Type B pancreatic cell (in vitro differentiated cells): Measurements from ENCODE around the gene ADAMTSL5. TPM values are rescaled to one million over a fixed set of nuclear protein-coding genes. Genes with fewer than 3 reads are reported as not detected.

ENCODE experiments used
- DNase-seq: peaks from one replicate; pipeline ENCODE4 v3.0.0; 2021; ENCODE audit warnings: mixed read lengths; ENCODE audit not compliant: unreplicated experiment; ENCODE audit errors: extremely low spot score
- H3K27ac Mint-ChIP-seq: 2 replicates; pipeline ENCODE4 v1.8.0; 2021; ENCODE audit warnings: mild to moderate bottlenecking, mixed read lengths
- H3K27me3 Mint-ChIP-seq: 2 replicates; pipeline ENCODE4 v1.8.0; 2021; ENCODE audit warnings: mixed read lengths
- H3K36me3 Mint-ChIP-seq: 2 replicates; pipeline ENCODE4 v1.8.0; 2021; ENCODE audit warnings: mixed read lengths
- H3K4me1 Mint-ChIP-seq: one replicate; pipeline ENCODE4 v1.8.0; 2021; ENCODE audit warnings: mixed read lengths; ENCODE audit not compliant: unreplicated experiment
- H3K4me3 Mint-ChIP-seq: 2 replicates; pipeline ENCODE4 v1.8.0; 2021; ENCODE audit warnings: mild to moderate bottlenecking, mixed read lengths
- H3K9me3 Mint-ChIP-seq: 2 replicates; pipeline ENCODE4 v1.8.0; 2021; ENCODE audit warnings: mixed read lengths
- long read RNA-seq: library from polyadenylated mRNA; unstranded; transcript quantifications from one replicate; pipeline ENCODE4 v2.0.0, GENCODE V29; 2020
- total RNA-seq: library from RNA; stranded (reverse); gene quantifications from 2 replicates; pipeline ENCODE4 v1.2.1, GENCODE V29; 2021; ENCODE audit warnings: low replicate concordance
- TF ChIP-seq, protein P1 (sequence below): fragments of 200-600 bp; sonication (generic); conservative IDR thresholded peaks from 2 replicates; pipeline ENCODE4 v1.5.0; 2021; ENCODE audit warnings: antibody characterized with exemption, mild to moderate bottlenecking

Gene ADAMTSL5, protein sequence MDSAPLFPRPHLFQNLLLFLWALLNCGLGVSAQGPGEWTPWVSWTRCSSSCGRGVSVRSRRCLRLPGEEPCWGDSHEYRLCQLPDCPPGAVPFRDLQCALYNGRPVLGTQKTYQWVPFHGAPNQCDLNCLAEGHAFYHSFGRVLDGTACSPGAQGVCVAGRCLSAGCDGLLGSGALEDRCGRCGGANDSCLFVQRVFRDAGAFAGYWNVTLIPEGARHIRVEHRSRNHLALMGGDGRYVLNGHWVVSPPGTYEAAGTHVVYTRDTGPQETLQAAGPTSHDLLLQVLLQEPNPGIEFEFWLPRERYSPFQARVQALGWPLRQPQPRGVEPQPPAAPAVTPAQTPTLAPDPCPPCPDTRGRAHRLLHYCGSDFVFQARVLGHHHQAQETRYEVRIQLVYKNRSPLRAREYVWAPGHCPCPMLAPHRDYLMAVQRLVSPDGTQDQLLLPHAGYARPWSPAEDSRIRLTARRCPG
- total RNA-seq, result 3.4 and 10.6 TPM in 2 replicates
- long read RNA-seq, result 0 reads

- peak within 1 kb of the TSS; percentile 51 for H3K27ac Mint-ChIP-seq
- H3K4me3 Mint-ChIP-seq, result peak within 1 kb of the TSS; percentile 72
- H3K4me1 Mint-ChIP-seq, result peaks cover 6% of the 10 kb centered on the region
- peaks cover 50% of the 10 kb centered on the region for H3K27me3 Mint-ChIP-seq
- DNase-seq, result no peak
- H3K36me3 Mint-ChIP-seq, result no peaks in the 10 kb centered on the region
- peaks cover 4% of the 10 kb centered on the region for H3K9me3 Mint-ChIP-seq
- TF ChIP-seq, protein P1, sequence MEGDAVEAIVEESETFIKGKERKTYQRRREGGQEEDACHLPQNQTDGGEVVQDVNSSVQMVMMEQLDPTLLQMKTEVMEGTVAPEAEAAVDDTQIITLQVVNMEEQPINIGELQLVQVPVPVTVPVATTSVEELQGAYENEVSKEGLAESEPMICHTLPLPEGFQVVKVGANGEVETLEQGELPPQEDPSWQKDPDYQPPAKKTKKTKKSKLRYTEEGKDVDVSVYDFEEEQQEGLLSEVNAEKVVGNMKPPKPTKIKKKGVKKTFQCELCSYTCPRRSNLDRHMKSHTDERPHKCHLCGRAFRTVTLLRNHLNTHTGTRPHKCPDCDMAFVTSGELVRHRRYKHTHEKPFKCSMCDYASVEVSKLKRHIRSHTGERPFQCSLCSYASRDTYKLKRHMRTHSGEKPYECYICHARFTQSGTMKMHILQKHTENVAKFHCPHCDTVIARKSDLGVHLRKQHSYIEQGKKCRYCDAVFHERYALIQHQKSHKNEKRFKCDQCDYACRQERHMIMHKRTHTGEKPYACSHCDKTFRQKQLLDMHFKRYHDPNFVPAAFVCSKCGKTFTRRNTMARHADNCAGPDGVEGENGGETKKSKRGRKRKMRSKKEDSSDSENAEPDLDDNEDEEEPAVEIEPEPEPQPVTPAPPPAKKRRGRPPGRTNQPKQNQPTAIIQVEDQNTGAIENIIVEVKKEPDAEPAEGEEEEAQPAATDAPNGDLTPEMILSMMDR, result no peak
These were observed at the start of gene ADAMTSL5 for GRCh38 chr19:1512671-1513498. TSS of gene ADAMTSL5 (minus strand) at chr19:1513019. CDS start at chr19:1510943, 2,076 bp downstream.

- no peaks in the 10 kb centered on the region for H3K9me3 Mint-ChIP-seq
- TF ChIP-seq, protein P1, result no peak
- DNase-seq, result no peak
- H3K27ac Mint-ChIP-seq, result no peak overlapping the region
- H3K36me3 Mint-ChIP-seq, result peaks cover 4% of the 10 kb centered on the region
- H3K4me1 Mint-ChIP-seq, result peaks cover 8% of the 10 kb centered on the region
- H3K4me3 Mint-ChIP-seq, result peak overlapping the region; percentile 31
- no peaks in the 10 kb centered on the region for H3K27me3 Mint-ChIP-seq
These were observed 48.5 kb upstream of the ADAMTSL5 start for GRCh38 chr19:1561236-1561842.

DNA sequence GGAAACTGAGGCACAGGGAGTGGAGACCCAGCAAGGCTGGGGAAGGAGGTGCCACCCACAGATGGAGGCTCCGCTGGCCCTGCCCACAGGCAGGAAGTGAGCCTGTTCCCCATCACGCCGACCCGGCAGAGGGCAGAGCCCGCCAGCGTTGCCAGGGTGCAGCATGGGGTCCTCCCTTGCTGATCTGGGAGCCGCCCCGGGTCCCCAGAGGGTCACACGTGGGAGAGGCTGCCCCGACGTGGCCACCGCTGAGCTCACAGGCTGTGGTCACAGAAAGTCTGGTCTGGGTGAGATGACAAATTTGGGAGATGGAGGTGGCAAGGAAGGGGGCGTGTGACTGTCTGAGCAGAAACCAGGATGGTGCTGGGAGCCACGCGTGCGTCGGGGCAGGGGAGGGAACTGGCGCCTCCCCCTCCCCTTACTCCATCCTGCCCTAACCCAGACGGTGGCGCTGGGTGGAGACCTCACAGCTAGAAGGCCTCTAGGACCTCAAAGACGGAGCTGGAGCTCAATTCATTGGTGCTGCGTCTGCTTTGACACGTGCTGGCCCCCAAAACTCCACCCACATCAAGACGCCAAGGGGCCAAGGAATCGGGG is 47.6 kb upstream of the ADAMTSL5 start:
- TF ChIP-seq, protein P1, result no peak
- H3K4me3 Mint-ChIP-seq, result no peak overlapping the region
- H3K4me1 Mint-ChIP-seq, result peaks cover 8% of the 10 kb centered on the region
- H3K27ac Mint-ChIP-seq, result no peak overlapping the region
- no peaks in the 10 kb centered on the region for H3K9me3 Mint-ChIP-seq
- H3K27me3 Mint-ChIP-seq, result no peaks in the 10 kb centered on the region
- DNase-seq, result no peak
- H3K36me3 Mint-ChIP-seq, result peaks cover 4% of the 10 kb centered on the region

DNA sequence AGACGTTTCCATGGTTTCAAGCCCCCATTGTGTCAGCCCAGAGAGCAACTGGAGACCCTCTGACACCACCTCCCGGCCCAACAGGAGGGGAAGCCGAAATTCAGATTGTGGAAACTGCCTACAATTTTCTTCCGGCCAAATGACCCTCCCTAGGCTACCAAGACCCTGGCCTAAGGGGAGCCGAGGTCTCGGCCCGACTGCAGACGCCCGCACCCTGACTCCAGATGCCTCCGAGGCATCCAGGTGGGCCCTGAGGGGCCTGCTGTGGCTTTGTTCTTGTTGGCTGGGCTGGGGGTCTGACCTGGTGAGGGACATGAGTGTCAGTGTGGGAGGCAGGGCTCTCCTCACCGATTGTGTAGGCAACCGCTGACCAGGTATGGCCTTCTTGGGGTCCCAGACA is 45.7 kb upstream of the ADAMTSL5 start:
- no peaks in the 10 kb centered on the region for H3K36me3 Mint-ChIP-seq

More for the DNA sequence above, 45.7 kb upstream of the ADAMTSL5 start:
- Mint-ChIP-seq H3K27me3 (no peaks in the 10 kb centered on the region), H3K9me3 (no peaks in the 10 kb centered on the region), H3K4me3 (no peak overlapping the region), H3K27ac (peak overlapping the region; percentile 64), H3K4me1 (peaks cover 8% of the 10 kb centered on the region)
- TF ChIP-seq, protein P1, result no peak
- no peak for DNase-seq
